Neural cell (in vitro differentiated cells): ENCODE results near the gene HACD3.

ENCODE experiments used
- EZH2 ChIP-seq: fragments of 200-600, 300-800 bp; shearing (Covaris generic), sonication (generic); IDR thresholded peaks from 2 replicates; pipeline ENCODE4 v1.6.1; 2014; ENCODE audit warnings: antibody characterized with exemption, low read length, borderline replicate concordance, mild to moderate bottlenecking; ENCODE audit not compliant: insufficient read depth, poor library complexity, severe bottlenecking
- POLR2AphosphoS5 ChIP-seq: IDR thresholded peaks from 2 replicates; pipeline ENCODE4 v1.6.1; 2012
- RAD21 ChIP-seq: fragments of 450-650 bp; conservative IDR thresholded peaks from 2 replicates; pipeline ENCODE4 v1.6.1; 2014; ENCODE audit warnings: antibody characterized with exemption, mild to moderate bottlenecking, moderate library complexity
- REST ChIP-seq: IDR thresholded peaks from 2 replicates; pipeline ENCODE4 v1.6.1; 2012; ENCODE audit warnings: borderline replicate concordance
- TF ChIP-seq, protein P1 (sequence below): fragments of 450-650 bp; IDR thresholded peaks from 2 replicates; pipeline ENCODE4 v1.5.1; 2014; ENCODE audit warnings: antibody characterized with exemption, mild to moderate bottlenecking, moderate library complexity; ENCODE audit not compliant: poor library complexity, severe bottlenecking

DNA sequence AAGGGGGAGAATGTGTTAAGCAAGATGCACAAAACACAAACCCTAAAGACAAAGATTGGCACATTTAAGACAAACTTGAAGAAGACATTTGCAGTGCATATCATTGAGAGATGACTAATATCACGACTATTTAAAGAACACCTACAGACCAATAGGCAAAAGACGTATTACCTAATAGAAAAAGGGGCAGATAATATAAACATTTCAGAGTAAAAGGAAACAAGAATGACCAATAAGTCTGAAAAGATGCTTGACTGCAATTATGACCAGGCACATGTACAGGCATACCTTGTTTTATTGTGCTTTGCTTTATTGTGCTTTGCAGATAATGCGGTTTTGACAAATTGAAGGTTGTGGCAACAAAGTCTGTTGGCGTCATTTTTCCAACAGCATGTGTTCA, 4.9 kb downstream of the HACD3 start:
- TF ChIP-seq, protein P1, sequence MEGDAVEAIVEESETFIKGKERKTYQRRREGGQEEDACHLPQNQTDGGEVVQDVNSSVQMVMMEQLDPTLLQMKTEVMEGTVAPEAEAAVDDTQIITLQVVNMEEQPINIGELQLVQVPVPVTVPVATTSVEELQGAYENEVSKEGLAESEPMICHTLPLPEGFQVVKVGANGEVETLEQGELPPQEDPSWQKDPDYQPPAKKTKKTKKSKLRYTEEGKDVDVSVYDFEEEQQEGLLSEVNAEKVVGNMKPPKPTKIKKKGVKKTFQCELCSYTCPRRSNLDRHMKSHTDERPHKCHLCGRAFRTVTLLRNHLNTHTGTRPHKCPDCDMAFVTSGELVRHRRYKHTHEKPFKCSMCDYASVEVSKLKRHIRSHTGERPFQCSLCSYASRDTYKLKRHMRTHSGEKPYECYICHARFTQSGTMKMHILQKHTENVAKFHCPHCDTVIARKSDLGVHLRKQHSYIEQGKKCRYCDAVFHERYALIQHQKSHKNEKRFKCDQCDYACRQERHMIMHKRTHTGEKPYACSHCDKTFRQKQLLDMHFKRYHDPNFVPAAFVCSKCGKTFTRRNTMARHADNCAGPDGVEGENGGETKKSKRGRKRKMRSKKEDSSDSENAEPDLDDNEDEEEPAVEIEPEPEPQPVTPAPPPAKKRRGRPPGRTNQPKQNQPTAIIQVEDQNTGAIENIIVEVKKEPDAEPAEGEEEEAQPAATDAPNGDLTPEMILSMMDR: no peak
- TF ChIP-seq RAD21 (no peak), REST (no peak), POLR2AphosphoS5 (no peak), EZH2 (no peak)
